OCI-LY7 (cell line): Measurements from ENCODE around the gene IDH3B. TPM values are rescaled to one million over a fixed set of nuclear protein-coding genes. Genes with fewer than 3 reads are reported as not detected.

Experiments
- BruUV-seq: library from RNA; stranded (reverse); fragments of 400-500 nt; replicated peaks from 2 replicates; lab custom pipeline; 2021; lab: Mats Ljungman, UMichigan
- CTCF ChIA-PET: fragments of 300-600 bp; sonication (Branson Sonifier 250); formaldehyde crosslinking; loops from one replicate; lab custom pipeline; 2022; ENCODE audit warnings: antibody characterized with exemption; ENCODE audit not compliant: unreplicated experiment; lab: Charles Lee
- POLR2A ChIA-PET: fragments of 300-600 bp; sonication (Branson Sonifier 250); formaldehyde crosslinking; loops from one replicate; lab custom pipeline; 2022; ENCODE audit warnings: antibody characterized with exemption; lab: Charles Lee
- DNase-seq: peaks from one replicate; pipeline ENCODE4 v3.0.0-alpha.2; 2015; ENCODE audit warnings: low spot score
- H2AFZ ChIP-seq: fragments of 200-600 bp; sonication (generic), shearing (Covaris generic); 2 replicates; pipeline ENCODE4 v1.6.1; 2014; ENCODE audit warnings: mild to moderate bottlenecking, antibody characterized with exemption, low read length, moderate library complexity
- H3K27ac ChIP-seq: fragments of 200-600 bp; sonication (generic); 2 replicates; pipeline ENCODE4 v1.5.1; 2014; ENCODE audit warnings: mixed run types, low read depth, mild to moderate bottlenecking, moderate library complexity, low read length, inconsistent platforms; ENCODE audit not compliant: poor library complexity, severe bottlenecking
- H3K36me3 ChIP-seq: fragments of 200-600 bp; sonication (generic); 2 replicates; pipeline ENCODE4 v1.6.1; 2014; ENCODE audit warnings: mild to moderate bottlenecking, antibody characterized with exemption, low read length, moderate library complexity, mixed read lengths; ENCODE audit not compliant: insufficient read depth
- H3K4me1 ChIP-seq: fragments of 200-600 bp; sonication (generic); 2 replicates; pipeline ENCODE4 v1.5.1; 2014; ENCODE audit warnings: mild to moderate bottlenecking, low read length; ENCODE audit not compliant: insufficient read depth, poor library complexity, severe bottlenecking
- H3K4me2 ChIP-seq: fragments of 200-600 bp; sonication (generic); 2 replicates; pipeline ENCODE4 v1.6.1; 2014; ENCODE audit warnings: mild to moderate bottlenecking, low read length
- H3K4me3 ChIP-seq: fragments of 200-600 bp; sonication (generic); 2 replicates; pipeline ENCODE4 v1.5.1; 2014; ENCODE audit warnings: mild to moderate bottlenecking, low read depth, low read length; ENCODE audit not compliant: poor library complexity, severe bottlenecking
- H3K79me2 ChIP-seq: fragments of 200-600 bp; sonication (generic); 2 replicates; pipeline ENCODE4 v1.6.1; 2016; ENCODE audit warnings: low read depth, mild to moderate bottlenecking, low read length, moderate library complexity, mixed read lengths; ENCODE audit not compliant: insufficient read depth
- H3K9me2 ChIP-seq: fragments of 200-600 bp; sonication (generic); 2 replicates; pipeline ENCODE4 v1.6.1; 2016; ENCODE audit warnings: mild to moderate bottlenecking, low read length, mixed read lengths; ENCODE audit not compliant: insufficient read depth
- H3K9me3 ChIP-seq: fragments of 200-600 bp; sonication (generic); 2 replicates; pipeline ENCODE4 v1.6.1; 2014; ENCODE audit warnings: mild to moderate bottlenecking, mixed run types, low read length, mixed read lengths
- H4K20me1 ChIP-seq: fragments of 200-600 bp; sonication (generic); 2 replicates; pipeline ENCODE4 v1.6.1; 2014; ENCODE audit warnings: mild to moderate bottlenecking, antibody characterized with exemption, low read length, moderate library complexity, mixed read lengths; ENCODE audit not compliant: insufficient read depth
- CTCF ChIP-seq: fragments of 200-600 bp; sonication (generic); conservative IDR thresholded peaks from 2 replicates; pipeline ENCODE4 v1.5.1; 2014; ENCODE audit warnings: mild to moderate bottlenecking, antibody characterized with exemption, low read length, moderate library complexity, mixed read lengths
- EZH2phosphoT487 ChIP-seq: fragments of 200-600 bp; sonication (generic); IDR thresholded peaks from 2 replicates; pipeline ENCODE4 v1.6.1; 2018; ENCODE audit warnings: low read depth, borderline replicate concordance, mild to moderate bottlenecking, mixed run types, antibody characterized with exemption, low read length, moderate library complexity, mixed read lengths
- intact Hi-C: fragments of 100-400 bp; cut with micrococcal nuclease; formaldehyde crosslinking; loops from one replicate; pipeline ENCODE4 v1.10.0; 2022; ENCODE audit not compliant: unreplicated experiment
- total RNA-seq, 2 experiments: library from RNA; depleted of rRNA in 1 of 2; stranded (reverse); fragments of >200 nt in 1 of 2; shearing (Covaris generic) in 1 of 2; gene quantifications; 2 replicates each; pipeline ENCODE4 v1.2.3, GENCODE V29; 2014 to 2022

IDH3B gene
- total RNA-seq, 2 experiments from 2014 or later, result 142 to 154 TPM

- intact Hi-C loops, result loop anchor here (10.0 kb wide), 1 partner anchor 547 kb away; the partner anchor contains the start of genes DDRGK1 and ITPA
These were observed 6.3 kb downstream of the IDH3B start for GRCh38 chr20:2657674-2658073.

GRCh38 chr20:2657241-2657640 is 6.8 kb downstream of the IDH3B start:
- Histone ChIP-seq H3K36me3 (peaks cover 96% of the 10 kb centered on the region), H3K4me1 (peaks cover 26% of the 10 kb centered on the region), H4K20me1 (peaks cover 42% of the 10 kb centered on the region), H3K27ac (no peak overlapping the region), H3K9me3 (no peaks in the 10 kb centered on the region), H3K4me3 (no peak overlapping the region), H2AFZ (no peak overlapping the region), H3K79me2 (peaks cover 42% of the 10 kb centered on the region), H3K9me2 (no peaks in the 10 kb centered on the region), H3K4me2 (no peak overlapping the region)
- ChIA-PET POLR2A (no interaction called here), CTCF (no interaction called here)
- BruUV-seq, result no TSS peak
- DNase-seq, result no peak
- TF ChIP-seq EZH2phosphoT487 (no peak), CTCF (no peak)
- intact Hi-C loops, result loop anchor here (10.0 kb wide), 1 partner anchor 548 kb away; the partner anchor contains the start of genes DDRGK1 and ITPA

More at GRCh38 chr20:2657674-2658073, 6.3 kb downstream of the IDH3B start:
- Histone ChIP-seq H3K27ac (no peak overlapping the region), H3K4me2 (no peak overlapping the region), H3K4me1 (peaks cover 28% of the 10 kb centered on the region), H3K79me2 (peaks cover 41% of the 10 kb centered on the region), H3K9me2 (no peaks in the 10 kb centered on the region), H3K36me3 (peaks cover 98% of the 10 kb centered on the region), H2AFZ (no peak overlapping the region), H3K4me3 (no peak overlapping the region), H4K20me1 (peaks cover 42% of the 10 kb centered on the region), H3K9me3 (no peaks in the 10 kb centered on the region)
- ChIA-PET CTCF (no interaction called here), POLR2A (no interaction called here)
- DNase-seq, result no peak
- BruUV-seq, result no TSS peak
- TF ChIP-seq EZH2phosphoT487 (no peak), CTCF (no peak)

- no peak overlapping the region for H3K27ac ChIP-seq
- no peak overlapping the region for H2AFZ ChIP-seq
- H3K4me3 ChIP-seq, result no peak overlapping the region
- peaks cover 90% of the 10 kb centered on the region for H3K36me3 ChIP-seq
- intact Hi-C loops, result loop anchor here (10.0 kb wide), 1 partner anchor 548 kb away; the partner anchor contains the start of genes DDRGK1 and ITPA
- peaks cover 20% of the 10 kb centered on the region for H3K4me1 ChIP-seq
- no TSS peak for BruUV-seq
- ChIA-PET CTCF (no interaction called here), POLR2A (no interaction called here)
- no peak for DNase-seq
- H3K9me2 ChIP-seq, result no peaks in the 10 kb centered on the region
- peaks cover 38% of the 10 kb centered on the region for H3K79me2 ChIP-seq
- TF ChIP-seq CTCF (no peak), EZH2phosphoT487 (no peak)
- peaks cover 42% of the 10 kb centered on the region for H4K20me1 ChIP-seq
- H3K4me2 ChIP-seq, result no peak overlapping the region
- H3K9me3 ChIP-seq, result no peaks in the 10 kb centered on the region
These were observed 7.4 kb downstream of the IDH3B start for GRCh38 chr20:2656471-2657117.
